SU-DHL-6 (cell line): Measurements from ENCODE around the gene SLCO1C1.

Source experiments
- H2AFZ ChIP-seq: fragments of 200-600 bp; sonication (generic); 2 replicates; pipeline ENCODE4 v1.6.1; 2014; ENCODE audit warnings: low read depth, mild to moderate bottlenecking, moderate library complexity, mixed read lengths, antibody characterized with exemption, low read length; ENCODE audit not compliant: severe bottlenecking
- H3F3A ChIP-seq: fragments of 200-600 bp; shearing (Covaris generic); 2 replicates; pipeline ENCODE4 v1.6.0; 2016; ENCODE audit warnings: antibody characterized with exemption, mild to moderate bottlenecking; ENCODE audit not compliant: insufficient read depth
- H3K27ac ChIP-seq: fragments of 200-600 bp; sonication (generic); 2 replicates; pipeline ENCODE4 v1.5.1; 2016; ENCODE audit warnings: low read depth, mild to moderate bottlenecking, low read length, moderate library complexity, mixed read lengths
- H3K27me3 ChIP-seq: fragments of 200-600 bp; sonication (generic), shearing (Covaris generic); 2 replicates; pipeline ENCODE4 v1.6.0; 2014; ENCODE audit warnings: mild to moderate bottlenecking, low read length
- H3K36me3 ChIP-seq: fragments of 200-600 bp; sonication (generic); 2 replicates; pipeline ENCODE4 v1.6.1; 2014; ENCODE audit warnings: mild to moderate bottlenecking, low read length, mixed read lengths
- H3K4me2 ChIP-seq: fragments of 300-600, 200-600 bp; shearing (Covaris generic), sonication (generic); 2 replicates; pipeline ENCODE4 v1.6.0; 2014; ENCODE audit warnings: low read length, low read depth, mild to moderate bottlenecking; ENCODE audit not compliant: poor library complexity, severe bottlenecking
- H3K4me3 ChIP-seq: fragments of 200-600 bp; sonication (generic); 2 replicates; pipeline ENCODE4 v1.5.1; 2014; ENCODE audit warnings: antibody characterized with exemption, low read length, mild to moderate bottlenecking, mixed read lengths; ENCODE audit not compliant: insufficient read depth, poor library complexity, severe bottlenecking
- H3K79me2 ChIP-seq: fragments of 200-600 bp; sonication (generic); 2 replicates; pipeline ENCODE4 v1.6.1; 2014; ENCODE audit warnings: mild to moderate bottlenecking, low read length, moderate library complexity; ENCODE audit not compliant: insufficient read depth
- H3K9ac ChIP-seq: fragments of 200-600 bp; sonication (generic); 2 replicates; pipeline ENCODE4 v1.7.0; 2014; ENCODE audit warnings: mild to moderate bottlenecking, low read length
- H3K9me2 ChIP-seq: fragments of 200-600 bp; sonication (generic); replicated peaks from 2 replicates; pipeline ENCODE4 v1.6.1; 2014; ENCODE audit warnings: low read length; ENCODE audit not compliant: insufficient read depth
- H3K9me3 ChIP-seq: fragments of 200-600 bp; sonication (generic); 2 replicates; pipeline ENCODE4 v1.6.1; 2014; ENCODE audit warnings: low read length, mixed read lengths; ENCODE audit not compliant: insufficient read depth
- H4K20me1 ChIP-seq: fragments of 200-600 bp; sonication (generic); 2 replicates; pipeline ENCODE4 v1.6.1; 2014; ENCODE audit warnings: low read depth, mild to moderate bottlenecking, antibody characterized with exemption, low read length, moderate library complexity, mixed read lengths
- CTCF ChIP-seq: fragments of 200-600 bp; sonication (generic); IDR thresholded peaks from one replicate; pipeline ENCODE4 v1.5.1; 2017; ENCODE audit warnings: antibody characterized with exemption, mild to moderate bottlenecking, low read length, moderate library complexity; ENCODE audit not compliant: insufficient read depth, poor library complexity, severe bottlenecking
- EZH2phosphoT487 ChIP-seq: fragments of 200-600 bp; sonication (generic), shearing (Covaris generic); conservative IDR thresholded peaks from 2 replicates; pipeline ENCODE4 v1.6.1; 2018; ENCODE audit warnings: mild to moderate bottlenecking, antibody characterized with exemption, low read length, moderate library complexity, mixed read lengths

The SLCO1C1 gene

GRCh38 chr12:20696181-20696905 is 1.2 kb downstream of the SLCO1C1 start:
- H3K27me3 ChIP-seq = no peaks in the 10 kb centered on the region
- no peak overlapping the region for H3K4me2 ChIP-seq
- H3K36me3 ChIP-seq = no peaks in the 10 kb centered on the region
- TF ChIP-seq EZH2phosphoT487 (no peak), CTCF (no peak)
- no peak overlapping the region for H3K4me3 ChIP-seq
- H3K9me3 ChIP-seq = no peaks in the 10 kb centered on the region
- no peak overlapping the region for H3K9ac ChIP-seq
- no peaks in the 10 kb centered on the region for H3K79me2 ChIP-seq
- H3K27ac ChIP-seq = no peak overlapping the region
- no peaks in the 10 kb centered on the region; the same call in 1 of the 2 replicates for H3K9me2 ChIP-seq
- no peak overlapping the region for H2AFZ ChIP-seq
- H3F3A ChIP-seq = no peaks in the 10 kb centered on the region
- H4K20me1 ChIP-seq = no peaks in the 10 kb centered on the region

- H3K4me3 ChIP-seq = no peak overlapping the region
- no peaks in the 10 kb centered on the region for H3F3A ChIP-seq
Measured at GRCh38 chr12:20701106-20701505, 6.0 kb downstream of the SLCO1C1 start.

GRCh38 chr12:20704860-20705259 is 9.7 kb downstream of the SLCO1C1 start:
- no peak overlapping the region for H3K4me2 ChIP-seq
- TF ChIP-seq CTCF (no peak), EZH2phosphoT487 (no peak)
- no peaks in the 10 kb centered on the region for H3K36me3 ChIP-seq
- H3K79me2 ChIP-seq = no peaks in the 10 kb centered on the region
- no peaks in the 10 kb centered on the region for H4K20me1 ChIP-seq
- H3K9me2 ChIP-seq = no peaks in the 10 kb centered on the region
- no peaks in the 10 kb centered on the region for H3K27me3 ChIP-seq
- H2AFZ ChIP-seq = no peak overlapping the region
- no peaks in the 10 kb centered on the region for H3K9me3 ChIP-seq
- no peak overlapping the region for H3K27ac ChIP-seq
- H3K9ac ChIP-seq = no peak overlapping the region
- H3K4me3 ChIP-seq = no peak overlapping the region
- no peaks in the 10 kb centered on the region for H3F3A ChIP-seq

More at GRCh38 chr12:20701106-20701505, 6.0 kb downstream of the SLCO1C1 start:
- no peak overlapping the region for H2AFZ ChIP-seq
- H3K36me3 ChIP-seq = no peaks in the 10 kb centered on the region
- TF ChIP-seq CTCF (no peak), EZH2phosphoT487 (no peak)
- H3K27ac ChIP-seq = no peak overlapping the region
- H3K79me2 ChIP-seq = no peaks in the 10 kb centered on the region
- H3K9ac ChIP-seq = no peak overlapping the region
- H3K9me3 ChIP-seq = no peaks in the 10 kb centered on the region
- H3K27me3 ChIP-seq = no peaks in the 10 kb centered on the region
- no peaks in the 10 kb centered on the region for H4K20me1 ChIP-seq
- no peak overlapping the region for H3K4me2 ChIP-seq
- no peaks in the 10 kb centered on the region for H3K9me2 ChIP-seq
